ENCODE results near the gene TMEM255B. TPM values are rescaled to one million over a fixed set of nuclear protein-coding genes. Genes with fewer than 3 reads are reported as not detected.

TMEM255B gene
- total and polyA plus RNA-seq, 5 donors from 2014 or later, result 0.02 to 1.3 (median 0.11) TPM; not detected in 1

DNA sequence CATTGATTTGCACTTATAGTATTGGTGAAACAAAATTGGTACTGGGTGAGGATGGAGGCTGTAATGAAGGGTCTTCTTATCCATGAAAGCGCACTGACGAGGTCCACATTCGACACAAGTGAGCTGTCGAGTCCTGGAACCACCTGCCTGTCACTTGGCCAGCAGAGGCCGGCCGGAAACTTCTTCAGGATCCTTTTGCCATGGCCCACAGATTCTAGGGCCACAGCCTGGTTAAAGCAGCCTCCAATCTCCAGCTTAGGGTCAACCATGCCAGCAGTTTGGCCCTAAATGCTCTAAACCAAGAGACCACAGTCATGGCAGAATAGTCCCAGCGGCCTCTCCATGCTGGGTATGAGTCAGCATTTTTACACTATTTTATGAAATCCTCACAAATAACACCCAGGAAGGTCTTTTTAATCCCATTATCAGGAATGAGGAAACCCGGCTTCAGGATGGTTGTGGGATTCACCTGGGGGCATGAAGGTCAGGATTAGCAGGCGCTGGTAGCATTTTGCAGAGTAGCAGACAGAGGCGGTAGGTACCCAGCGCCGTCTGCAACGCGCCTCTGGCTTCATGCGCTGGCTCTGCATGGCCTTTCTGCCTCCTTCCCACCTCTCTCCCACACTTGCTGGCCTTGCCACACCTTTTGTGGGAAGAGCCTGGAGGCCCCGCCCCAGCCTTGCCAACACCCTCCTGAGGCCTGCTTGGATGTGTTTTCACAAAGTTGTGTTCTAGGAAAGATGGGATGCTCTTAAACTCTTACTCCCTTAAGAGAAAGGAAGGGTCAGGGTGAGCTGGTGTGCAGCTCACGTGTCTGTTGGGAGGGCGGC is 89.6 kb downstream of the TMEM255B start:
- no peak for ATAC-seq (ENCODE audit: low read depth in 2 of 2)
- H3K36me3 Mint-ChIP-seq, result no peaks in the 10 kb centered on the region
- DNase-seq, result no peak
- Histone ChIP-seq H3K4me1 (ENCODE audit: control insufficient read depth, insufficient read depth, low read length, poor library complexity, severe bottlenecking) (peaks cover 20% of the 10 kb centered on the region), H3K4me3 (ENCODE audit: low read depth, low read length) (no peak overlapping the region), H3K9me3 (ENCODE audit: control insufficient read depth in 2 of 2, low read length in 2 of 2) (no peaks in the 10 kb centered on the region), H3K27ac (ENCODE audit: insufficient read depth, low read length, poor library complexity, severe bottlenecking) (no peak overlapping the region), H3K36me3 (ENCODE audit: control insufficient read depth, insufficient read depth, low read length) (no peaks in the 10 kb centered on the region), H3K27me3 (ENCODE audit: control insufficient read depth, insufficient read depth, low read length) (no peaks in the 10 kb centered on the region)
- H3K27ac Mint-ChIP-seq, result no peak overlapping the region
- peaks cover 8 to 43% (median 14%) of the 10 kb centered on the region in 4 donors for H3K4me1 Mint-ChIP-seq
- H3K9me3 Mint-ChIP-seq, result no peaks in the 10 kb centered on the region
- peak overlapping the region in 1 of 4 donors; percentile 5 for H3K4me3 Mint-ChIP-seq
- peaks cover 11% of the 10 kb centered on the region for H3K27me3 Mint-ChIP-seq

GRCh38 chr13:113849546-113849945 is 90.5 kb downstream of the TMEM255B start:
- ATAC-seq (ENCODE audit: low read depth in 2 of 2) (no peak), DNase-seq (no peak)
- H3K4me1 Mint-ChIP-seq, result peaks cover 7 to 39% (median 14%) of the 10 kb centered on the region in 4 donors
- Histone ChIP-seq H3K4me1 (ENCODE audit: control insufficient read depth, insufficient read depth, low read length, poor library complexity, severe bottlenecking) (peaks cover 22% of the 10 kb centered on the region), H3K9me3 (ENCODE audit: control insufficient read depth in 2 of 2, low read length in 2 of 2) (no peaks in the 10 kb centered on the region), H3K4me3 (ENCODE audit: low read depth, low read length) (no peak overlapping the region), H3K27me3 (ENCODE audit: control insufficient read depth, insufficient read depth, low read length) (no peaks in the 10 kb centered on the region), H3K27ac (ENCODE audit: insufficient read depth, low read length, poor library complexity, severe bottlenecking) (no peak overlapping the region), H3K36me3 (ENCODE audit: control insufficient read depth, insufficient read depth, low read length) (no peaks in the 10 kb centered on the region)
- H3K27me3 Mint-ChIP-seq, result peaks cover 11% of the 10 kb centered on the region
- H3K4me3 Mint-ChIP-seq, result no peak overlapping the region
- no peak overlapping the region for H3K27ac Mint-ChIP-seq
- no peaks in the 10 kb centered on the region for H3K36me3 Mint-ChIP-seq
- H3K9me3 Mint-ChIP-seq, result no peaks in the 10 kb centered on the region

DNA sequence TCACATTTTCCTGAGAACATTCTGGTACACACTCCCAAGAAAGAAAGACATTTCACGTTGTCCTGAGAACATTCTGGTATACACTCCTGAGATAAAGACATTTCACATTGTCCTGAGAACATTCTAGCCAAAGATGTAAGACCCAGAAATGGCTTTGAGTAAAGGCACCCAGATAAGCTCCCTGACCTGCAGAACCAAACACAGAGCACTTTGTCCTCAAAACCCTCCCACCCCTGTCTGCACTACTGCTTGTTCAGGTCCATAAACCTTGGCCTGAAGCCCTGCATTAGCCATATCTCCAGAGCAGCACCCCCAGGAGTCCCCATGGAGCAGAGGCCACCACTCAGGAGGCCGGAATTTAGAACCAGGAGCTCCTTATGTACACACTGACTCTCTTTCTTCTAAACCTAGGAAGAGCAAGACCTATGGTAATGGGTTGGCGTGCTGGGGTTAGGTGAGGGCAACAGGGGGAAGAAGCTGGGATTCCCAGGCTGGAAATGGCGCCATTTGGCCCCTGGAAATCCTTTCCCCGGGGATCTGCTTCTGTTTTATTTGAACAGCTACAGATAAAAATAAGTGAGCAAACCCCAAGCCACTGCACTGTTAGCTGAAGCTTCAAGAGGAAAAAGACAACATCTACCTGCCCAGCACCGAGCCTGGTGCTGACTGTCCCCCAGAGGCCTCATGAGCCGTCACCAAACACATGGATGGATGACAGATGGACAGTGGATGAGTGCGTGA is 91.1 kb downstream of the TMEM255B start:
- H3K4me1 ChIP-seq (ENCODE audit: control insufficient read depth, insufficient read depth, low read length, poor library complexity, severe bottlenecking), result peaks cover 27% of the 10 kb centered on the region
- H3K4me3 ChIP-seq (ENCODE audit: low read depth, low read length), result no peak overlapping the region
- Mint-ChIP-seq H3K36me3 (no peaks in the 10 kb centered on the region), H3K27me3 (peaks cover 11% of the 10 kb centered on the region), H3K4me1 (peaks cover 9 to 37% (median 14%) of the 10 kb centered on the region in 4 donors), H3K4me3 (no peak overlapping the region), H3K27ac (no peak overlapping the region), H3K9me3 (no peaks in the 10 kb centered on the region)
- H3K27ac ChIP-seq (ENCODE audit: insufficient read depth, low read length, poor library complexity, severe bottlenecking), result no peak overlapping the region
- ATAC-seq (ENCODE audit: low read depth in 2 of 2) (no peak), DNase-seq (no peak)
- H3K9me3 ChIP-seq (ENCODE audit: control insufficient read depth in 2 of 2, low read length in 2 of 2), result no peaks in the 10 kb centered on the region
- H3K36me3 ChIP-seq (ENCODE audit: control insufficient read depth, insufficient read depth, low read length), result no peaks in the 10 kb centered on the region
- H3K27me3 ChIP-seq (ENCODE audit: control insufficient read depth, insufficient read depth, low read length), result no peaks in the 10 kb centered on the region

DNA sequence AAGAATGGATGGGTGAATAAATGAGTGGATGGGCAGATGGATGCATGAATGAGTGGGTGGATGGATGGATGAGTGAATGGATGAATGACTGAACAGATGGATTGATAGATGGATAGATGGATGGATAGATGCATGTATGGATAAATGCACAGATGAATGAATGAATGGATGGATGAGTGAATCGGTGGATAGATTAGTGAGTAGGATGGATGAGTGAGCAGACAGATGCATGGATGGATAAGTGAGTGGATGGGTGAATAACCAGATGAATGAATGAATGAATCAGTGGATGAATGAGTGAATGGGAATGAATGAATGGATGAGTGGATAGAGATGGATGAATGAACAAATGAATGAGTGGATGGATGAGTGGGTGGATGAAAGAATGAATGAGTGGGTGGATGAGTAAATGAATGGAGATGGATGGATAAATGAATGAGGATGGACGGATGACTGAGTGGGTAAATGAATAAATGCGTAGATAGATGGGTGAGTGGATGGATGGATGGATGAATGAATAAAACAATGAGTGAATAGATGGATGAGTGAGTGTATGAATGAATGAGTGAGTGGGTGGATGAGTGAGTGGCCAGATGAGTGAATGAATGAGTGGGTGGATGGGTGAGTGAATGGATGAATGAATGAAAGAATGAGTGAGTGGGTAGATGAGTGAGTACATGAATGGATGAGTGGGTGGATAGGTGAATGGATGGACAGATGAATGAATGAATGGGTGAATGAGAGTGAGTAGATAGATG is 91.9 kb downstream of the TMEM255B start:
- DNase-seq, result no peak
- Histone ChIP-seq H3K9me3 (ENCODE audit: control insufficient read depth in 2 of 2, low read length in 2 of 2) (no peaks in the 10 kb centered on the region), H3K4me3 (ENCODE audit: low read depth, low read length) (no peak overlapping the region), H3K27me3 (ENCODE audit: control insufficient read depth, insufficient read depth, low read length) (no peaks in the 10 kb centered on the region), H3K4me1 (ENCODE audit: control insufficient read depth, insufficient read depth, low read length, poor library complexity, severe bottlenecking) (peaks cover 19% of the 10 kb centered on the region), H3K27ac (ENCODE audit: insufficient read depth, low read length, poor library complexity, severe bottlenecking) (no peak overlapping the region), H3K36me3 (ENCODE audit: control insufficient read depth, insufficient read depth, low read length) (no peaks in the 10 kb centered on the region)
- no peak overlapping the region for H3K4me3 Mint-ChIP-seq
- H3K27ac Mint-ChIP-seq, result no peak overlapping the region
- ATAC-seq (ENCODE audit: low read depth in 2 of 2), result no peak
- H3K27me3 Mint-ChIP-seq, result peaks cover 11% of the 10 kb centered on the region
- H3K9me3 Mint-ChIP-seq, result no peaks in the 10 kb centered on the region
- H3K36me3 Mint-ChIP-seq, result no peaks in the 10 kb centered on the region
- H3K4me1 Mint-ChIP-seq, result peaks cover 3 to 30% (median 9%) of the 10 kb centered on the region in 4 donors

GRCh38 chr13:113851480-113851803 is 92.4 kb downstream of the TMEM255B start:
- Histone ChIP-seq H3K9me3 (ENCODE audit: control insufficient read depth in 2 of 2, low read length in 2 of 2) (no peaks in the 10 kb centered on the region), H3K4me1 (ENCODE audit: control insufficient read depth, insufficient read depth, low read length, poor library complexity, severe bottlenecking) (peaks cover 14% of the 10 kb centered on the region), H3K36me3 (ENCODE audit: control insufficient read depth, insufficient read depth, low read length) (no peaks in the 10 kb centered on the region), H3K27ac (ENCODE audit: insufficient read depth, low read length, poor library complexity, severe bottlenecking) (no peak overlapping the region), H3K4me3 (ENCODE audit: low read depth, low read length) (no peak overlapping the region), H3K27me3 (ENCODE audit: control insufficient read depth, insufficient read depth, low read length) (no peaks in the 10 kb centered on the region)
- H3K4me3 Mint-ChIP-seq, result no peak overlapping the region
- no peak overlapping the region for H3K27ac Mint-ChIP-seq
- no peak for DNase-seq
- H3K9me3 Mint-ChIP-seq, result no peaks in the 10 kb centered on the region
- ATAC-seq (ENCODE audit: low read depth in 2 of 2), result no peak
- H3K4me1 Mint-ChIP-seq, result peaks cover 0 to 24% (median 6%) of the 10 kb centered on the region in 4 donors
- H3K27me3 Mint-ChIP-seq, result peaks cover 11% of the 10 kb centered on the region
- no peaks in the 10 kb centered on the region for H3K36me3 Mint-ChIP-seq

DNA sequence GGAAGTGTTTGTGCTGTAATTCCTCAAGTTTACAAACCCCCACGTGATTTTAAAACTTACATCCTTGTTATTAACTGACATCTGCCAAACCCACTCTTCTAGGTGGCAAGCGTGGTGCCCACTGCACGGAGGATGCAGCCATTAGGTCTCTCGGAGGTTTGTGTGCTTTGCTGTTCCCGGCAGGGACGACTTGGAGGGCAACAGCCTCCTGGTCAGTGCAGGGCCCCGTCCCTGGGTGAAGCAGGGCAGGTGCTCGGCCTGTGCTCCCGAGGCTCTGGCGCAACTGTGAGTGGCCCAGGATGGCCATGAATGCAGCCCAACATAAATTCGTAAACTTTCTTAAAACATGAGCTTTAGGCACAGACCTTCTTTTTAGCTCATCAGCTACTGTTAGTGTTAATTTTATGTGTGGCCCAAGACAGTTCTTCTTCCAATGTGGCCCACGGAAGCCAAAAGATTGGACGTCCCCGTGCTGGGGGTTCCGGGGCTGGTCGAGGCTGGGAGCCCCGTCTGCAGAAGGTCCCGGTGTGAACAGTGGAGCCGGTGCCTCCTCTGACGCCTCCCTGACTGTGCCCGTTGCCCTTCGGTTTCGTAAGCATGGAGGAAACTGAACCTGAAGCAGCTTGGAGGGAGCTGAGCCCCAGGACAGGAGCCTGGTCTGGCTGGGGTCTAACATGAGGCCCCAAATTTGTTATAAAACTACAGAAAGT is 93.0 kb downstream of the TMEM255B start:
- H3K36me3 ChIP-seq (ENCODE audit: control insufficient read depth, insufficient read depth, low read length), result no peaks in the 10 kb centered on the region
- Mint-ChIP-seq H3K36me3 (no peaks in the 10 kb centered on the region), H3K9me3 (no peaks in the 10 kb centered on the region), H3K27me3 (peaks cover 11% of the 10 kb centered on the region), H3K4me3 (no peak overlapping the region), H3K4me1 (peaks cover 0 to 19% (median 3%) of the 10 kb centered on the region in 4 donors), H3K27ac (no peak overlapping the region)
- no peak overlapping the region for H3K4me3 ChIP-seq (ENCODE audit: low read depth, low read length)
- no peak for DNase-seq
- H3K27ac ChIP-seq (ENCODE audit: insufficient read depth, low read length, poor library complexity, severe bottlenecking), result no peak overlapping the region
- no peak for ATAC-seq (ENCODE audit: low read depth in 2 of 2)
- H3K27me3 ChIP-seq (ENCODE audit: control insufficient read depth, insufficient read depth, low read length), result no peaks in the 10 kb centered on the region
- no peaks in the 10 kb centered on the region for H3K9me3 ChIP-seq (ENCODE audit: control insufficient read depth in 2 of 2, low read length in 2 of 2)
- peaks cover 8% of the 10 kb centered on the region for H3K4me1 ChIP-seq (ENCODE audit: control insufficient read depth, insufficient read depth, low read length, poor library complexity, severe bottlenecking)
